AG20443 (cell line): Measurements from ENCODE around the gene GBX2.
A peak's percentile ranks its signal among the peaks of the same experiment; 100 is the strongest.
"Not testable (repeated sequence)": the region's sequence is repeated elsewhere in the genome, so short reads cannot be mapped to it uniquely, and the experiment has no call there.

Experiments used
- DNase-seq: peaks from one replicate; pipeline ENCODE4 v3.0.0; 2012; ENCODE audit warnings: low spot score, mixed read lengths

The GBX2 gene

DNA sequence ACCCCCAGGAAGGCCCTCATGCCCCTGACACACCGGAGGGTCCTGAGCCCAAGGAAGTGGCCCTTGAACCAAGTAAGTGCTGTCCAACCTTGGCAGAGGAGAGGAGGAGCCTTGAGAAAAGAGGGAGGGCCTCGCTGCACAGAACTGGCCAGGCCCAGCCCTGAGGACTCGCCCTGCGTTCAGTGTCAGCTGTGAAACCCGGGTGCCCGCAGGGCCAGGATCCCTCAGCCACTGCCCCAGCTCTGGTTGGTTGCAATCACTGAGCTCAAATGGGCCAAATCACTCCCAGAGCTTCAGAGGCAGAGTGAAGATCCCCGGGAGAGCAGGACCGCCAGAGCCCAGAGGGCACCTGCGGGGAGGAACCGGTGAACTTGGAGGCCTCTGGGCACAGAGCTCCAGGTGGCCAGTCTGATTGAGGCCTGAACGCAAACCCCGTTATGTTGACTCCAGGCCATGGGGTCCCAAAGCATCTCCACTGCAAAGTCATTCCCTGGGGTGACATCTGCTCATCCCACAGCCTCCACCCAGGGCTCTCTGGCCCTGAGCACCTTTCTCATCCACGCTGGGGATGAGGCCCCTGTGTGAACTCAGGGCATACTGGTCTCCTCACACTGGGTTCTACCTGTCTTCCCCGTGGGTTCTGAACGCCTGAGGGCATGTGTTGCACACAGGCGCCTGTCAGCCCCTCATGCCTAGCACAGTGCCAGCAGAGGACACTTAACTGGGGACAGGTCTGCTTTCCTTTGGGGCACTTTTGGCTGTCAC is 11.9 kb downstream of the GBX2 start:
- peak; percentile 8 for DNase-seq

DNA sequence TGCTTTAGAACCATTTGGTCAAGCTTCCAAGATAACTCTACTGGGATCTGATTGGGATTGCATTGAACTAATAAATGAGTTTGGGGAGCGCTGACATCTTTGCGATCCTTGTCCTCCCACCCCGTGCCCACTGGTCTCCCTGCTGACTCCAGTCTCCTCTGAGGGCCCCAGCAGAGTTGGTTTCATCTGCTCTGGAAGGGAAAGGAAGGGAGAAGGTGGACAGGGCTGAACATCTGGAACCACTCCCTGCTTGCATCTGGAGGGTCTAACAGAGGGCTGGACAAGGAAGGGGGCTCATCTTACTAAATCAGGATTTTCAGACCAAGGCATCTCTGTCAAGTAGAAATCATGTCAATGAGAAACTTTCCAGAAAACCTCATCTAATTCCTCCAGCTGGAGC is 12.8 kb downstream of the GBX2 start:
- no peak for DNase-seq

DNA sequence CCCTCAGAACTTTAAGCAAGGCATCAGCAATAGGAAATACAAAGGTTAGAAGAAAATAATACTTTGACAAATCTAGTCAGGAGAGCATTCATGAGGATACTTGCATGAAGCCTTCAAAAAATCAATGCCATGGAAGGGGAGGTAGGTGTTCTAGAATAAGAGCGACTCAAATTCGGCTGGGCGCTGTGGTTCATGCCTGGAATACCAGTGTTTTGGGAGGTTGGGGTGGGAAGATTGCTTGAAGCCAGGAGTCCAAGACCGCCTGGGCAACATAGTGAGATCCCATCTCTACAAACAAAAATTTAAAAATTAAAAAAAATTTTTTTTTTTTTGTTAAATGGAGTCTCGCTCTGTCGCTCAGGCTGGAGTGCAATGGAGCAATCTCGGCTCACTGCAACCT is 21.8 kb downstream of the GBX2 start:
- no peak for DNase-seq

GRCh38 chr2:236143811-236144210 is 24.4 kb downstream of the GBX2 start:
- DNase-seq, result no peak

DNA sequence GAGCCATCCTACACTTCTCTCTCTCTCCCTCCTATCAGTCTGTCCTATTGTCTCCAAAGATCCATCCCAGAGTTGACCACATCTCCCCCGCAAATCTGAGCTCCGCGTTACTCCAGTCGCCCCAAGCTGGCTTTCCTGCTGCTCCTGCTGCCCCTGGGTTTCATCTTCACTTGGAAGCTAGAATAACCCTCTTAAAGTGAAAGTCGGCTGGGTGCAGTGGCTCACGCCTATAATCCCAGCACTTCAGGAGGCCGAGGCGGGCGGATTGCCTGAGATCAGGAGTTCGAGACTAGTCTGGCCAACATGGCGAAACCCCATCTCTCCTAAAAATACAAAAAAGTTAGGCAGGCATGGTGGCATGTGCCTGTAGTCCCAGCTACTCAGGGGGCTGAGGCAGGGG is 26.6 kb downstream of the GBX2 start:
- not testable (repeated sequence) for DNase-seq

GRCh38 chr2:236137066-236137465 is 31.1 kb downstream of the GBX2 start:
- no peak for DNase-seq

DNA sequence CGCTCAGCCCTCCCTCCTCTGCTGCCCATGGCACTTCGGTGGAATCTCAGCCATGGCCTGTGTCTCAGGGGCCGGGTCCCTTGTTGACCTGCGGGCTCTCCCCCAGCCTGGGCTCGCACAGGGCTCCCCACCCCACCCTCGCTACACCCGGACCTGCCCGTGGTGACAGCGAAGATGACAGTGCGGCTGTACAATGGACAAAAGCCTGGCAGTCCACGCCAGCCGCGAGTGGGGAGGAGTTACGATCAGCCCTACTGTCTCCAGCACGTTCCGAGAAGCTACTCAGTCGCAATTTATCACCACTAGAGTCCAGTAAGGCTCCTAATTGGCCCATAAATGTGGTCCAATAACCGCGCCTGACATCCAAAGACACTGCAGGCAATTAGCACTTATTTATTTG is 31.6 kb downstream of the GBX2 start:
- DNase-seq, result no peak

DNA sequence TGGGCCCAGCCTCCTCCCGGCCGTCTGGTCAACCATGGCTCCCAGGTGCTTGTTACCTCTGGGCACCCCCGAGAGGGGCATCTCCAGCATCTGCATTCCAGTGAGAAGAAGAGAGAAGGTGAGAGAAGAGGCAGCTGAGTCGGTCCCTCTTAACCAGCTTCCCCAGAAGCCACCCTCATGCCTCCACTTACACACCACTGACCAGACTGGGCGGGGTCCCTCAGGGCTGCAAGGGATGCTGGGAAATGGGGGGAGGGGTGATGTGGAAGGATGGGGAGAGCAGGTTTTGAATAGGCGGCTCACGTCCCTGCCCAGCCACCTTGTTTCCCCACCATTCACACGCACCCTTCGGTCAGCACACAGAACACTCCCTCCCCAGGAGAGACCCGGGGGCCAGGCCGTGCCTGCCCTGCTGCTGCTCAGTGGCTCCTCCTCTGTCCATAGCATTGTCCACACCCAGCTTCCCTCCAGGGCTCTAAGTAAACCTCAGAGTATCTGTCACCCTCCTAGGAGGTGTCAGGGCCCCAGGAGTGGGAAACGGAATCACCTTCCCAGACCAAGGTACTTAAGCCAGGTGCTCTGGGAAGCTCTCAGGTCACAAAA is 34.7 kb downstream of the GBX2 start:
- DNase-seq, result no peak

DNA sequence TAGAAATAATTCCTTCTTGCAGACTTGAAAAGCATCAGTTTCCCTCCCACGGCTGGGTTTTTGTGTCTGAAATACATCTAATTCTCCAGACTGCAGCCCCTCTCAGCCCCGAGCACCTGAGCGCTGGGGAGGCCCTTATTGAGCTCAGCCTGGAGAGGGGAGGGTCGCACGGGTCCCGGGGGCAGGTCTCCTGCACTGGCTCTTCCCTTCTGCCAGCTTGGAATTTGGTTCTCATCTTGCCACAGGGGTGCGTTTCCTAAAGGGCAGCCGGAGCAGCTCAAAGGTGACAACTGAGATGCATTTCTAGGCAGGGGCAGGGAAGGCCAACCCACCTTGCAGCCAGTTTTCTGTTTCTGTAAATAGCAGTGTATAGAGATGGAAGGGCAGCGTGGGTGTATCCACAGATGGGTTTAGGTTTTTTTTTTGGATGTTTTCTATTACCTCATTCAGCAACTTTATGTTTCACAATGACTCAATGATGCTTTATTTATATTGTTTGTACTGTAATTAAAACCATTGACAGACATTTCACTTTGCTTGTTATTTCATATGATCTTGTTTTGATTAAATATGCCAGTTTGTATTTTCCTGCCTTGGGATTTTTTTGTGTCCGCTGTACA is 37.0 kb downstream of the GBX2 start:
- DNase-seq, result no peak

DNA sequence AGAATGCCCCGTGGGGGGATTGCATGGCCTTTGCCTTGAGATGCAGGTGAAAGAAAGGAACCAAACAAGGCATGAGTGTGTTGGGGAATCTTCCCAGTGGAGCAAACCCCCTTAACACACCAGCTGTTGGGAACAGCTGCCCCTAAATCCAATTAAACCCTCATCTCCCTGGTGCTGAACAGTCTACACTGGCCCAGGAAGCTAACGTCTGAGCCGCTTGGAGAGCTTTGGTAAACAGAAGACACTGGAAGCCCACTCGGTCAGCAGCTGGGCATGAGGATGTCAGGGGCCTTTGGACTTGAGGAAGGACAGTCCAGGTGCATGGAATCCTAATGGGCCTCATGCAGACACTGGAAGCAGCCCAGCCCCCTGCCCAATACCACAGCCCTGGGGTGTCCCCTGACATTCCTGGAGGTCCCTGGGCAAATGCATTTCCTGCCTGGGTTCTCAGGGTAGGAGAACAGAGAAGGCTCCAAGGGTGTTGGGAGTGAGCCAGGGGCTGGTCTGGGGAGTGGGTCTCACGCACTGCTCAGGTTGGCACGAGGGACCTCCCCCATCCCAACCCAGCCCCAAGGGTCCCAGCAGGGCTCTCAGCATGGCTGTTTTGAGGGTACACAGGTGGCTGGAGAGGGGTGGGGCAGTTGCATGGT is 37.7 kb downstream of the GBX2 start:
- no peak for DNase-seq

DNA sequence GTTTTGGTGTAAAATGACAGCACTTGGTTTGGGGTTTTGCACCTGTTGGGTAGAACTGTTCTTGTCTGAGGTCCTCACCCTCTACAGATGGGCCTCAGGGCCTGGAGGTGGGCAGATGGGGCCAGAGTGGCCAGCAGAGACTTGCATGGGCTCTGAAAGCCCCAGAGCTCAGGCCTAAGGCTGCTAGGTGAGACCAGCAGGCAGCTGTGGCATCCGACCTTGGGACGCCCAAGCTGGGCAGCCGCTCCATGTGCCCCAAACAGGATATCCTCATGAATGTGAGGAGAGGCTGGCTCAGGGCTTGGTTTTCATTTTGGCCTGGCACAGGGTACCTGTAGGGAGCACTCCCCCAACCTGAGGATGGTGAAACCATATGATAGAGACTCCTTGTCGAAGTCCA is 38.3 kb downstream of the GBX2 start:
- no peak for DNase-seq

DNA sequence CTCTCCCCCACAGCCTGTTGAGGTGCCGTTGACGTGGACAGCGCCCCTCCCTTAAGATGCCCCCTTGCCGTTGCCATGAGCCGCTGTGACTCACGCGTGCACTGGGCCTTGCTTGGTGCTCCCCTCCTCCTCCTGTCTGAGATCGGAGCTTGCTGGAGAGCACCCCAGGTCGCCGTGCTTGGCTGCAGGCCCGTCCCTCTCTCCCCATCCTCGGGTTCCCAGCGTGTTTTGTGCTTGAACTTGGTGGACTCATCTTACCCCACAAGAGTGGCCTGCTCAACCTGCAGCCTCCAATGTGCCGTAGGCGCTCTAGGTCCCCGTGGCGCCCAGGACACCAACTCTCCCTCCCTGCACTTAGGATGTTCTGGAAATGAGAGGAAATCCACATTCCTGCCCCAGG is 39.9 kb downstream of the GBX2 start:
- DNase-seq, result no peak

DNA sequence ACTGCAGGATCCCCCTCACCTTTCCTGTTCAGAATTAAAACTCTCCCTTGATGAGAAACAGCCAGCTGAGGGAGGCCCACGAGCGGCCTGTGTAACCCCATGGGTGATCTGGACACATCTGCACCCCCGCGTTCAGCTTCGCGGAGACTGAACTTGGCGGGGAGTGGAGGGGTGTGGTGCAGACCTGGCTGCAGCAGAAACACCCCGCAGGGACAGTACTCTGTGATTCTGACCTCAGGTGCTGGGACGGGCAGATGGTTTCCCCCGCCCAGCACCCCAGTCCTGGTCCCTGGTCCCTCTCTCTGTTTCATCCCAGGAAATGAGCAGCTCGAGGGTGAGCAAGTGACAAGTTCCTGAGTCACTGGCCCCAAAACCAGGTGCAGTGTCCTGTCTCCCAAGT is 41.2 kb downstream of the GBX2 start:
- no peak for DNase-seq

- no peak for DNase-seq
These were observed 42.6 kb downstream of the GBX2 start for GRCh38 chr2:236125541-236125940.

DNA sequence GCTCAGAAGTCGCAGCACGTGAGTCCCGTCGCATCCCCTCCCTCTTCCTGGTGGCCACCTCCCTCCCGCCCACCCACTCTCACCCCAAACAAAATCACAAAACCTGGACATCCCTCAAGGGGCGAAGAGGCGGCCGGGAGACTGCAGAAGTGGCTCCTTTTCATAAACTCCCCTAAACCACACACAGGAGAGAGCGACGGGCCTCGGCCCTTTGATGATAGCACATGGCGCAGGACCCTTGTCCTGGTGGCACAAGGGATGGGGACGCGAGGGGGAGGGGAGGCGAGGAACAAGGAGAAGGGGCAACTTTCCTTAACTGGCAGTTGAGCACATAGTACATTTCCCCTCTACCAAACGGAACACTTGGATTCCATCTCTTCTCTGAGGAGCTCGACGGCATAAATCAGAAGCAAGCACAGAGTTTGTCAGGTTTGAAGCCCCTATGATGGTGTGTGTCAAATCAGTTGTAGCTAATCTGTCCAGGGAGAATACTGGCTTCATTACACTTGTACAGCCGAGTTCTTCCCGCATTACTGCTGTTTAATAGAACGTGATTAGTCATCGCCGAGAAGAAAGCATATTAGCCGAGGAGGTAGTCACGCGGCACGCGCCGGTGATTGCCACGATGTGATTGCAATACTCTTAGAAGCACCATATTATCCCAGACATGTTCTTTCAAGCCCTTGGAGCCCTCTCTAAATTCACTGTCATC is 43.8 kb downstream of the GBX2 start:
- DNase-seq, result no peak

- DNase-seq, result no peak
These were observed 44.5 kb downstream of the GBX2 start for GRCh38 chr2:236123716-236124115.

- no peak for DNase-seq
These were observed 46.0 kb downstream of the GBX2 start for GRCh38 chr2:236122236-236122635.

DNA sequence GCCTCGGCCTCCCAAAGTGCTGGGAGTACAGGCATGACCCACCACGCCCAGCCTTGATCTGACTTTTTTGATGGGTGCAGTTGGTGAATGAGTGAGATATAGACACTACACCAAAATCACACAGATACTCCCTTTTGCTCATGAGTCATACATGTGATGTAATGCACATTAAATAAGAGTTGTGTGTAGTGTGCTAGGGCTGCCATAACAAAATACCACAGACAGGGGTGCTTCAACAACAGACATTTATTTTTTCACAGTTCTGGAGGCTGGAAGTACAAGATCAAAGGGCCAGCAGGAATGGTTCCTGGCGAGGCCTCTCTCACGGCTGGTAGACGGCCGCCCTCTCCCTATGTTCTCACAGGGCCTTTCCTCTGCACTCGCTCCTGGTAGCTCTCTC is 46.6 kb downstream of the GBX2 start:
- no peak for DNase-seq

DNA sequence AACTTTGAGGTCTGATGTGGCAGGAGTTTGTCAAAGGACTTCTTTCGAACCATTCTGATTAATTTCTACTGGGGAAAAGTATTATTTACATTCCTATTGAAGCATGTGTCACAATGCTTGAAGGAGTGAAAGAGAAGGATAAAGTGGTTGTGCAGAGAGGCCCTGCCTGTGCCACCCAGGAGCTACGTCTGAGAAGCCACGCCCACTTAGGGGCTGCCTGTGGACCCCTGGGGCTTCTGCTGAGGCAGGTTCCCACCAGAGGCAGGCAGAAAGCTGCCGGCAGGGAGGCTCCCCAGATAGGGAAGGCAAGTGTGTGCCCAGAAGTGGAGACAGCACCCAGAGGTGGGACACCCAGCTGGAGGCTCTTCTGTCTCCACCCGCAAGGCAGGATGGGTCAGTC is 47.4 kb downstream of the GBX2 start:
- no peak for DNase-seq

GRCh38 chr2:236120141-236120601 is 48.0 kb downstream of the GBX2 start:
- DNase-seq, result no peak

- no peak for DNase-seq
These were observed 48.7 kb downstream of the GBX2 start for GRCh38 chr2:236119476-236119875.

DNA sequence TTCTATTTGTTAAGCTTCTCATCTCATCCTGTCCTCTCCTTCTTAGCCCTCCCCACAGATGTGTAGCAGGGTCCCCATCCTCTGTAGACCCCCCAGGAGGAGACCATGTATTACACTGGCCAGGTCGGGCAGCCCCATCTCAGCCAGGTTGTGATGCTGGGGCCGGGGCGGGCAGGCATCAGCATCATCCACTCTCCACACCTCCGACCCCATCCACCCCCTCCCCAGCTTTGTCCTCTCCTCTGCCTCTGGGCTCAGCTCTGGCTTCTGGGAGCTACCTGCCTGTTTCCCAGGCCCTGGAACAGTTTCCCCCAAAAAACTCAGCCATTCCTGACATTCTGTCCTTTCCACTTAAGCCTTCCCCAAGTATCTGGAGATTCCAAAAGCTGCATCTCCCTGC is 49.2 kb downstream of the GBX2 start:
- no peak for DNase-seq
